GM21528 (cell line): Measurements from ENCODE around the gene CST3.
"Not testable (repeated sequence)": the region's sequence is repeated elsewhere in the genome, so short reads cannot be mapped to it uniquely, and the experiment has no call there.

ENCODE experiments used
- ATAC-seq: cut with Tn5 transposase; IDR thresholded peaks from one replicate; pipeline ENCODE4 v1.9.1; 2021; ENCODE audit warnings: mild to moderate bottlenecking, moderate library complexity; ENCODE audit not compliant: unreplicated experiment, low FRiP score

The CST3 gene

GRCh38 chr20:23663180-23663579, 25.4 kb upstream of the CST3 start:
- no peak for ATAC-seq

GRCh38 chr20:23662276-23662870, 24.6 kb upstream of the CST3 start:
- ATAC-seq: no peak

- ATAC-seq: no peak
Measured at GRCh38 chr20:23661002-23661429, 23.3 kb upstream of the CST3 start.

DNA sequence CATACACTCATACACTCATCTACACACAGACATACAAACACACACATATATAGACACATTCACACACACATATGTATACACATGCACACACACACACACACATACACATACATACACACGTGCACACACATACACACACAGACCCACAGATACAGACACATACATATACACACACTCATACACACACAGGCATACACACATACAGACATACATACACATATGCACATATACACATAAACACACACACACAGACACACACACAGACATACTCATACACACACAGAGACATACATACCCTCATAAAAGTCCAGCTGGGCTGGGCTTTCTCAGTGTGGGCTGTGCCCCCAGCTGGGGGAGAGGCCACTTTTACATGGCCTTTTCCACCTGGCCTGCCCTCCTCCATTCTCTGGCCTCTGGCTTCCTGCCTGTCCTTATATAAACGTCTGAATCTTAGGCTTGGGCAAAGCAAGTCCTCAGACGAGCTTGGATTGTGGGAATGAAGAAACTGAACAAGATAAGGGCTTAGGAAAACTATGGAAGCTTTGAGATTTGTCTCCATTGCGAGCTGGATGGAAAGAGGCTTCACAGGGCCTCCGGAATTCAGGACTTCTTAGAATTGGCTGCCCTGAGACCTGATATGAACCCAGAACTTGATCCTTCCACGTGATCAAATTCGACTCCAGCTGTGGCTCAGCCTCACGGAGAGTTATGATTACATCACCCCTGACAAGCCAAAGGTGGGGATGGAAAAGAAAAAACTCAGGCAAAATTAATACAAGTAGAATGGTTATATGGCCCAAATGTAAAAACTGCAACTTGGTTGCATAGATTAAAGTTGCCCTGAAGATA, 22.5 kb upstream of the CST3 start:
- no peak for ATAC-seq

- not testable (repeated sequence) for ATAC-seq
Measured at GRCh38 chr20:23659610-23659988, 21.8 kb upstream of the CST3 start.

DNA sequence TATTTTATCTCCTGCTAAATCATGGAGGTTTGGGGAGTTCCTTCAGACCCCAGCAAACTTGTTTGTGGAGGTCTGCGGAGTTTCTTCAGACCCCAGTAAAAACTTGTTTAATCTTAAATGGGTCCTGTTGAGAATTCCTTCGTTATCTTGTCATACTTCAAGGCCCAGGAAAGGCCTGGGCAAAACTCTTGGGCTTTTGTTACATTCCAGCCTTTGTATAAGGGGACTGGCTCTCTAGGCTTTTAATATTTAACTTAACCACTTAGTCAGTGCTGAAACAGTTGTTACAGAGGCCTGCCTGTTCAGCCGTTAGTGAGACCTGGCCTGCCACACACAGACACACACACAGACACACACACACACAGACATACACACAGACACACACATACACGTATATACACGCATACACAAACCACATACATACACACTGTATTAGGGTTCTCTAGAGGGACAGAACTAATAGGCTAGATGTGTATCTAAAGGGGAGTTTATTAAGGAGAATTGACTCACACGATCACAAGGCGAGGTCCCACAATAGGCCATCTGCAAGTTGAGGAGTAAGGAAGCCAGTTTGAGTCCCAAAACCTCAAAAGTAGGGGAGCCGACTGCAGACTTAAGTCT, 21.3 kb upstream of the CST3 start:
- ATAC-seq: no peak

DNA sequence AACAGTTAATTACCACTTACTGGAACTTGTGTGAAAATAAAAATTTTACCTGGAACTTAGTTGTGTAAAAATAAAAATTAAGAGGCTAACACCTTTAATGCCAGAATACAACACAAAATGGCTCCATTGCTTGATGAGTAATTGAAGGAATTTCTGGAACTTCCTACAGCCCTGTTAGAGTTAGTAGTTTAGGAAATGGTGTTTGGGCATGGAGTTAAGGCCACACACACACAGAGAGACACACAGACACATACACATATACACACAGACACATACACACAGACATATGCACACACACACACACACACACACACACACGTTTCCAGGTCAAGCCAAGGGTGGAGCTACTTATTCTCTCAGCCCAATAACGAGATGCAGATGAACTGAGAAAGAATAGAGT, 20.6 kb upstream of the CST3 start:
- ATAC-seq: no peak

DNA sequence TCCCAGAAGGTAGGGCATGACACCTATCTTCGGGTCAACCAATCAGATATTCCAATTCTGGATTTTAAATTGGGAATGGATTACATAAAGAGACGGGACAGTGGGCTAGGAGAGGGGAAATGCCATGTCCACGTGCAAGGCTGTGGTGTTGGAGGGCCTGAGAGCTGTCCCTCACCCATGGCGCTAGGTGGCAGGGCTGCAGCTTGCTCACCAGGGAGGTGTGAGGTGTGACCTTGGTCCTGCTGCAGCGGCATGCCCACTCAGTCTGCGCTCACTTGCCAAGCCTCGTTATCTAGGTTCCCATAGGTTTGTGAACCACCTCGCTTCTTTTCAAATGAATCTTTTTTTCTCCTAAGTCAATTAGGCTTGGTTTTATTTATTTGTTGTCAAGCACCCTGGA, 19.4 kb upstream of the CST3 start:
- ATAC-seq: no peak

GRCh38 chr20:23656372-23656771, 18.6 kb upstream of the CST3 start:
- ATAC-seq: no peak

DNA sequence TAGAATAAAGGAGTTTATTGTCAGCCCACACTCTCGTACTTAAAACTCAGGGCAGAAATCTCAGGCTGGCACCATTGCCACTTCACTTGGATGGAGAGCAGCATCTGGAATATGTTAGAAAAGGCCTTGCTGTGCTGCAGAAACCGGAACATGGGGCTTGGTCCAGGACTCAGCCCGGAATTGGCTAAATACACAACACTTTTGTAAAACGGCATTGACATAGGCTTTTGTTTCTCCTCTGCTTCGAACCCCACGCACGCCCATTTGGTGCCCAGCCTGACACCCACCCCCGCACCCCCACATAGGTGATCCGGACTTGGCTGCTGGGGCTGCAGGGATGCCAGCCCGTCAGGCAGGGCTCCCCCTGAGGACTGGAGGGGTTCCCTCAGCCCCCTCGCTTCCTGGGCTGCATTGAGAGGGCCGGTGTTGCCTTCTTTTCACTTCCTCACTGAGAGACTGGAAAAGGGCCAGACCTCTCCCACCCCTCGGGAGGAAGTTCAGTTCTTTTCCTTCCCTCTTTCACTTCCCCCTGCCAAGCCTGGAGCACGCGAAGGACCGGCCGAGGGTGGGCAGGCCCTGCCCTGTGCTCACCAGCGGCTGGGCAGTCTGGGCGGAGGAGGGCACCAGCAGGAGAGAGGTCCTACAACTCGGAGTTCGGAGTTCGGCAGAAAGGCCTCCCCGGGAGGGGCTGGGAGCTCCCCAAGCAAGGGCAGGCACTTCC, 17.9 kb upstream of the CST3 start:
- no peak for ATAC-seq

GRCh38 chr20:23654717-23655116, 17.0 kb upstream of the CST3 start:
- ATAC-seq: no peak

DNA sequence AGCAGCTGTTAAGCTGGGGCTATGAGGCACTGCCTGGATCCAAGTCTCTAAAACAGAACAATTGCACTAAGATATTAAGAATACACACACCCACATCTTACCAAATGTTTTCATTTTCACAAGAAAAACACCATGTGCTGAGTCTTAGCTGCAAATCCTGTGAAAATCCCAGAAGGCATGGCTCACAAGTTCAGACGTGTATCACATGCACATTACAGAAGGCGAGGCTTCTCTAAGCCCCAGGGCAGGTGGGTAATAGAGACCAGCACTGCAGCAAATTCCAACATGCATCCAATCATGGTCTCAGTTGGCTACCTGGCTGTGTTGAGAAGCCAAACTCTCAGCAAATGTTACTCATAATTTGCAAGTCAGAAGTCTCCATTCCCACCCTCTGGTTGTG, 16.2 kb upstream of the CST3 start:
- ATAC-seq: no peak

GRCh38 chr20:23653400-23653938, 15.7 kb upstream of the CST3 start:
- ATAC-seq: no peak

GRCh38 chr20:23652926-23653325, 15.2 kb upstream of the CST3 start:
- ATAC-seq: no peak

GRCh38 chr20:23652371-23652770, 14.6 kb upstream of the CST3 start:
- ATAC-seq: no peak

DNA sequence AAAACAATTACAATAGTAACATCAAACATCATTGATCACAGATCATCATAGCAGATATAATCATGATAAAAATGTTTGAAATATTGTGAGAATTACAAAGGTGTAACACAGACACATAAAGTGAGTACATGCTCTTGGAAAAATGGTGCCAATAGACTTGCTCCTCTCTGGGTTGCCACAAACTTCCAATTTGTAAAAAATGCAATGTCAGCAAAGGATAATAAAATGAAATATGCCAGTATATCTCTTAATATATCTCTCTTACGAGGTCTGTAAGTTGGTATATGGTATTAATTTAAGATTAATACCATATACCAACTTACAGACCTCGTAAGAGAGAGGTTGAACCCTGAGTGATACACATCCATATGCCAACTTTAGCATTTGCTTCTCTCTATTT, 13.4 kb upstream of the CST3 start:
- no peak for ATAC-seq

DNA sequence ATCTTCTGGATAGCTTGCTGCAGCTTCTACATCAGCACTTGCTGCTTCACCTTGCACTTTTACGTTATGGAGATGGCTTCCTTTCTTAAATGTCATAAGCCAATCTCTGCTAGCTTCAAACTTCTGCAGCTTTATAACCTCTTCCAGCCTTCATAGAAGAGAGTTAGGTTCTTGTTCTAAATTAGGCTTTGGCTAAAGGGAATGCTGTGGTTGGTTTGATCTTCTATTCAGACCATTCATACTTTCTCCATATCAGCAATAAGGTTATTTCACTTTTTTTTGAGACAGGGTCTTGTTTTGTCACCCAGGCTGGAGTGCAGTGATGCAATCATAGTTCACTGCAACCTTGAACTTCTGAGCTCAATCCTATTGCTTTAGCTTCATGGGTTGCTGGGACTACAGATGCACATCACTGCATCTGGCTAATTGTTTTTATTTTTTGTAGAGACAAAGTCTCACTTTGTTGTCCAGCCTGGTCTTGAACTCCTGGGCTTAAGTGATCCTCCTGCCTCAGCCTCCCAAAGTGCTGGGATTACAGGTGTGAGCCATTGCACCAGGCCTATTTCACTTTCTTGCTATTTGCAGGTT, 12.2 kb upstream of the CST3 start:
- ATAC-seq: no peak

- ATAC-seq: no peak
Measured at GRCh38 chr20:23649242-23649641, 11.5 kb upstream of the CST3 start.

DNA sequence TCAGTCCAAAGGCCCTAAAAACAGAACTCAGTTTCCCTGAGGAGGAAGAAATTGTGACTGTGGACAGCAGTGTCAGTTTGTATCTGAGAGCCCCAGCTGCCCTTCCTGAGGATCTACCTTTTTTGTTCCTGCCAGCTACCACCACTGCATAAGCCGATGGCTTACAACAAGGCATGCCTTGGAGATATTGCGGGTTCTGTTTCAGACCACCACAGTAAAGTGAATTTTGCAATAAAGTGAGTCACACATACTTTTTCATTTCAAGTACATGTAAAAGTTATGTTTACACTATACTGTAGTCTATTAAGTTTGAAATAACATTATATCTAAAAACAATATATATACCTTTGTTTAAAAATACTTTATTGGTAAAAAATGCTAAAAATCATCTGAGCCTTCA, 9.6 kb upstream of the CST3 start:
- ATAC-seq: no peak

- no peak for ATAC-seq
Measured at GRCh38 chr20:23646106-23646873, 8.5 kb upstream of the CST3 start.
